Spleen (tissue), 7 donors: ENCODE results near the gene MXD4.

ENCODE experiments used
- CTCF ChIP-seq, 11 experiments: fragments of 200-600 bp in 7 of 11; fragments of 450-650 bp in 4 of 11; sonication (generic) in 4 of 11; IDR thresholded peaks in 8 of 11; conservative IDR thresholded peaks in 3 of 11; 1 replicate in 7 of 11; 2 replicates in 4 of 11; pipeline versions ENCODE4 v1.4.0 to v1.8.0; 2016 to 2021; ENCODE audit warnings: antibody characterized with exemption in 11 of 11, inconsistent platforms in 4 of 11, mild to moderate bottlenecking in 1 of 11
- POLR2A ChIP-seq, 3 donors: fragments of 450-650 bp; IDR thresholded peaks; one replicate each; pipeline ENCODE4 v1.5.1; 2017; ENCODE audit warnings: antibody characterized with exemption in 3 of 3, mild to moderate bottlenecking in 1 of 3
- POLR2AphosphoS5 ChIP-seq, 3 donors: sonication (generic); formaldehyde crosslinking; IDR thresholded peaks; one replicate each; pipeline ENCODE4 v1.5.1; 2017; ENCODE audit warnings: antibody characterized with exemption in 3 of 3
- donor health status: DM: no; HTN: no; CAD: no; lungs with moderate emphysema.
- donor health status: DM: no; HTN: no; CAD: no.
- donor health status: DM: no; HTN: no; CAD: no.

- TF ChIP-seq CTCF (IDR thresholded peaks at IDR 0.05 in 8 of 11, conservative IDR thresholded peaks at IDR 0.05 in 3 of 11) (no peak), POLR2A (IDR thresholded peaks at IDR 0.05) (no peak), POLR2AphosphoS5 (IDR thresholded peaks at IDR 0.05) (no peak)
Measured at GRCh38 chr4:2271279-2272025, 9.5 kb upstream of the MXD4 start.
